GM21528 (cell line): ENCODE results near the gene NSUN6.

Experiments
- ATAC-seq: cut with Tn5 transposase; IDR thresholded peaks from one replicate; pipeline ENCODE4 v1.9.1; 2021; ENCODE audit warnings: mild to moderate bottlenecking, moderate library complexity; ENCODE audit not compliant: unreplicated experiment, low FRiP score

NSUN6 gene, protein sequence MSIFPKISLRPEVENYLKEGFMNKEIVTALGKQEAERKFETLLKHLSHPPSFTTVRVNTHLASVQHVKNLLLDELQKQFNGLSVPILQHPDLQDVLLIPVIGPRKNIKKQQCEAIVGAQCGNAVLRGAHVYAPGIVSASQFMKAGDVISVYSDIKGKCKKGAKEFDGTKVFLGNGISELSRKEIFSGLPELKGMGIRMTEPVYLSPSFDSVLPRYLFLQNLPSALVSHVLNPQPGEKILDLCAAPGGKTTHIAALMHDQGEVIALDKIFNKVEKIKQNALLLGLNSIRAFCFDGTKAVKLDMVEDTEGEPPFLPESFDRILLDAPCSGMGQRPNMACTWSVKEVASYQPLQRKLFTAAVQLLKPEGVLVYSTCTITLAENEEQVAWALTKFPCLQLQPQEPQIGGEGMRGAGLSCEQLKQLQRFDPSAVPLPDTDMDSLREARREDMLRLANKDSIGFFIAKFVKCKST

DNA sequence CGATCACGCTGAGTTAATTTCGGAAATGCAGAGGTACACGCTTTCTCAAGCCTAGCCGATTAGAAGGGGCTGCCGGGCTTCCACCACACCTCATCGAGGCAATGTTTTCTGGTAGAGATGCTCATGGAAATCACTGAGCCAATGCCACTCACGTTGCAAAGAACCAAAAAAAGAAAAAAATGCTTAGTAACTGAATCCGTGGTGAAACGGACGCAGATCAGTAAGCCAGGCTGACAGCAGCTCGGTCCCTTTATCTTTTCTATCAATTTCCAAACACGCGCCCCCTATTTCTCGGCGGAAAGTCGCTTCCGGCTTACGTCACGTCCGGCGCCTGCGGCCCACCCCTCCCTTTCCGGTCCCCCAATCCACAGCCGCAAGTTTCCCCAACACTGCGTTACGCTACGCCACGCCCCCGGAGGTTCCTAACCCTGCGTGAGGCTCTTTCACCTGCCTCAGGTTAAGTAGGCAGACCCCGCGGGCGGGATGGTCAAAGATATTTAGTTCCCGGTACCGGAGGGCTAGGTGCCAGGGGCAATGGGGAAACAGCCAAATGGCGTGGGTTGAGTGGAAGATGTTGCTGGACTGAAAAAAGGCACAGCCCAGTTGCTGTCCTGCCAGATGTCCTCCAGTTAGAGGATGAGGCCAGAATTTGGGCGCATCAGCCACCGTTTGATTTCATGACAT is at the start of gene NSUN6:
NSUN6 (minus strand) TSS at position 264 of the 684 bp plus-strand sequence. CDS start 384 bp downstream, outside the sequence.
- ATAC-seq: peak; percentile 96

GRCh38 chr10:18699849-18700840 is 48.8 kb upstream of the NSUN6 start:
- ATAC-seq: no peak

- no peak for ATAC-seq
These were observed 39.2 kb upstream of the NSUN6 start for GRCh38 chr10:18690541-18690940.

DNA sequence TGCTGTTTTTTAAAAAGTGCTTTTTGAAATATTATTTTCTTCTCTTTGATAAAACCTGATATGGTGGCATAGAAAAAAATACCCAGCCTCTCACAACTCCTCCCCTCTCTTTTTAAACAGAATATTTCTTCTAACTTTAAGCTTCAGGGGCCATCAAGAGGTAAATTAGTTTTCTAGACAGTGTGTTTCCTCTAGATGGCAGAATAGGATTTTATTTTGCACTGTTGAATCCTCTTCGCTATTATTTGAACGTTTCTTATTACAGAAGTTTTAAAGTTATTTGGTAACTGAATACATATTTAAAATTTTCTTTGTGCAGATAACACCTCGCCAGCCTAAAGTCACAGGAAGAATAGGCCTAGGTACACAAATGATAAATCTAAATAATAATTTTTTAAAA is 38.1 kb upstream of the NSUN6 start:
- ATAC-seq: no peak

DNA sequence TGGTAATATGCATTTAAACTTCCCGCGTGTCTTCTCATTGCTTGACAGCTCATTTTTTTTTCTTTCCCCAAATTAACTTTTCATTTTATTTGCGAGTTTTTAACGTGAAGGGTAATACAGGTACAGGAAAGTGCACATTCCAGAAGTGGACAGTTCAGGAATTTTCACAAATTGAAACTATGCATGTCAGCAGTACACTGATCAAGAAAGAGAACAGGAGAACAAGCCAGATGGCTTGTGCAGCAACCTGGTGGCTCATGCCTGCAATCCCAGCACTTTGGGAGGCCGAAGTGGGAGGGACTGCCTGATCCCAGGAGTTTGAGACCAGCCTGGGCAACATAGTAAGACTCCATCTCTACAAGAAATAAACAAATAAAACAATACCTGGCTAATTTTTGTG is 36.3 kb upstream of the NSUN6 start:
- ATAC-seq: no peak

DNA sequence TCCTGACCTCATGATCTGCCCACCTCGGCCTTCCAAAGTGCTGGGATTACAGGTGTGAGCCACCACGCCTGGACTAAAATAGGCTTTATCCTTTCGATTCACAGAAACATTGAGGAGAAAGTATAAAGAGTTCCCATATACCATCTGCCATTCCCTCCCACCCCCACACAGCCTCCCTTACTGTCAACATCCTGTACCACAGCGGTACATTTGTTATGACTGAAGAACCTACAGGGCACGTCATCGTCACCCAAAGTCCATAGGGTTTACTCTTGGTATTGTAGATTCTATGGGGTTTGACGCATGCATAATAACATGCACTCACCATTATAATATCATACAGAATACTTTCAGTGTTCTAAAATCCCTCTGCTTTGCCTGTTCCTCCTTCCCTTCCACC is 35.8 kb upstream of the NSUN6 start:
- no peak for ATAC-seq

- no peak for ATAC-seq
These were observed 34.2 kb upstream of the NSUN6 start for GRCh38 chr10:18685555-18685954.

- no peak for ATAC-seq
These were observed 33.6 kb upstream of the NSUN6 start for GRCh38 chr10:18684953-18685352.

GRCh38 chr10:18684416-18684815 is 33.0 kb upstream of the NSUN6 start:
- ATAC-seq: no peak

GRCh38 chr10:18683427-18683826 is 32.0 kb upstream of the NSUN6 start:
- no peak for ATAC-seq

GRCh38 chr10:18681971-18682411 is 30.6 kb upstream of the NSUN6 start:
- no peak for ATAC-seq

- ATAC-seq: no peak
These were observed 30.0 kb upstream of the NSUN6 start for GRCh38 chr10:18681366-18681765.

- no peak for ATAC-seq
These were observed 29.4 kb upstream of the NSUN6 start for GRCh38 chr10:18680754-18681153.

GRCh38 chr10:18675086-18675801 is 23.9 kb upstream of the NSUN6 start:
- ATAC-seq: no peak

DNA sequence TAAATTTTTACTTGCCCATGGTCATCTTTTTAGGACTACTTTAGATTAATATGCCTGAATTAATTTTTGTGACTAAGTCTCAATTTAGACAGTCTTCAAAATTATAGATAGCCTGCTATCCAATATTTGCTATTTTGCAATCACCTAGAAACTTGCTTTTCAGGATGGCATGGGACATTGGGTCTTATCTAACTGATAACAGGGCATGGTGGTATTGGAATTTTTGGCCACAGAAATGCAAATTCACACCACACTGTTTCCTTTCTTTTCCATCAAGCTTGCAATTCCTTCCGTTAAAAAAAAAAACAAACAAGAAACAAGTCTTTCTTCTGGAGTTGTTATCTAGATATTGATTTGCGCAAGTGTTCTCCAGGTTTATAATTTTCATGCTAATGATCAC is 16.6 kb upstream of the NSUN6 start:
- no peak for ATAC-seq

GRCh38 chr10:18666810-18667209 is 15.4 kb upstream of the NSUN6 start:
- ATAC-seq: no peak

DNA sequence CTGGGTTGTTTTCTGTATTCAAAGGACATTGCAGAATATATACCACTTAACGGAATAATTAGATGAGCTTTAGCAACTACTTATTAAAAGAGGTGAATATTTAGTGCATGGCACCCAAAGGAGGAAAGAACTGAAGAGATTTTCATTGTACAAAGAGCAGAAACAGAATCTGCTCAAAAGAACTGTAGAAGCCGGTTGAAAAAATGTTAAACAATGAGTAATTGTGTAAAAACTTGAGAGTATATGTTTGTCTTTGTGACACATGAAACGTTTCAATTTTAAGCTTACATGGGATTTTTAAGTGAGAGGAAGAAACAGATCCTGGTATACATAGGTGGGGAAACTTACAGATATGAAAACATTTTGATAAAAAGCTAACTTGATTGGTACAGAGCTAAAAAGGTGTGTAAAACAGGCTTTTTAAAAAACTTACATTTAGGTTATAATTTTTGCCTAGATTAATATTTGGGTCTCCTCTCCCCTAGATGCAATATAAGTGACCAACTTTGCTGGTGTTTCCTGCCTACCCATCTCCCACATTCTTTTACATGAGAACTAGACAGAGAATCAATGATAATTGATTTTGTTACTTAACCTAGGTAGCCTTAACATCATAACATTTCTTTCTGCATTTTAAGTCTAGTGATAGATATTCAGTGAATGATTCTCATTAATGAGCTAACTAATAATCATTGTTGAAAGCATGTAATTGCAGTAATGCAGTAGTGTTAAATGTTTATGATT is 14.6 kb upstream of the NSUN6 start:
- ATAC-seq: no peak

GRCh38 chr10:18664841-18665478 is 13.6 kb upstream of the NSUN6 start:
- ATAC-seq: no peak
